ENCODE results near the gene UBAC2. TPM values are rescaled to one million over a fixed set of nuclear protein-coding genes. Genes with fewer than 3 reads are reported as not detected.

The UBAC2 gene
- total RNA-seq, 1 experiment from 2014 or later = 103 TPM

GRCh38 chr13:99276706-99277105 lies 76.1 kb downstream of the UBAC2 start:
- no peak overlapping the region for H3K27ac Mint-ChIP-seq (ENCODE audit: unreplicated experiment)
- H3K4me3 Mint-ChIP-seq (ENCODE audit: unreplicated experiment) = no peak overlapping the region
- H3K4me3 ChIP-seq (ENCODE audit: low read depth, low read length) = no peak overlapping the region
- H3K4me1 Mint-ChIP-seq (ENCODE audit: low read depth, unreplicated experiment) = no peaks in the 10 kb centered on the region
- no peaks in the 10 kb centered on the region for H3K4me1 ChIP-seq
- H3K36me3 ChIP-seq (ENCODE audit: control insufficient read depth, insufficient read depth, low read length) = no peaks in the 10 kb centered on the region; the same call in 1 of the 2 replicates
- H3K27me3 Mint-ChIP-seq (ENCODE audit: insufficient read depth, unreplicated experiment) = no peaks in the 10 kb centered on the region
- POLR2A ChIA-PET = no interaction called here
- intact Hi-C loops (cut with micrococcal nuclease; ENCODE audit: unreplicated experiment) = no loop called here
- no peaks in the 10 kb centered on the region for H3K27me3 ChIP-seq (replicated peaks; ENCODE audit: control insufficient read depth, insufficient read depth, low read length)
- H3K36me3 Mint-ChIP-seq (ENCODE audit: insufficient read depth, unreplicated experiment) = peaks cover 10% of the 10 kb centered on the region
- no peak for TF ChIP-seq CTCF (IDR thresholded peaks at IDR 0.05; ENCODE audit: insufficient read depth in 1 of 2, low read depth in 1 of 2, low read length in 1 of 2, severe bottlenecking in 1 of 2, unreplicated experiment in 1 of 2)
- no TSS peak for BruUV-seq (replicated peaks)
- CTCF ChIA-PET = no interaction called here
- DNase-seq = no peak
- H3K9me3 ChIP-seq = no peaks in the 10 kb centered on the region
- H3K9me3 Mint-ChIP-seq (ENCODE audit: unreplicated experiment) = no peaks in the 10 kb centered on the region

- ChIA-PET CTCF (no interaction called here), POLR2A (no interaction called here)
- Histone ChIP-seq H3K27me3 (replicated peaks; ENCODE audit: control insufficient read depth, insufficient read depth, low read length) (no peaks in the 10 kb centered on the region), H3K9me3 (no peaks in the 10 kb centered on the region), H3K4me1 (no peaks in the 10 kb centered on the region), H3K36me3 (ENCODE audit: control insufficient read depth, insufficient read depth, low read length) (no peaks in the 10 kb centered on the region; the same call in 1 of the 2 replicates), H3K4me3 (ENCODE audit: low read depth, low read length) (no peak overlapping the region)
- peaks cover 10% of the 10 kb centered on the region for H3K36me3 Mint-ChIP-seq (ENCODE audit: insufficient read depth, unreplicated experiment)
- no peaks in the 10 kb centered on the region for H3K9me3 Mint-ChIP-seq (ENCODE audit: unreplicated experiment)
- intact Hi-C loops (cut with micrococcal nuclease; ENCODE audit: unreplicated experiment) = no loop called here
- BruUV-seq (replicated peaks) = no TSS peak
- DNase-seq = no peak
- TF ChIP-seq CTCF (IDR thresholded peaks at IDR 0.05; ENCODE audit: insufficient read depth in 1 of 2, low read depth in 1 of 2, low read length in 1 of 2, severe bottlenecking in 1 of 2, unreplicated experiment in 1 of 2) = no peak
- no peaks in the 10 kb centered on the region for H3K4me1 Mint-ChIP-seq (ENCODE audit: low read depth, unreplicated experiment)
- no peaks in the 10 kb centered on the region for H3K27me3 Mint-ChIP-seq (ENCODE audit: insufficient read depth, unreplicated experiment)
- no peak overlapping the region for H3K27ac Mint-ChIP-seq (ENCODE audit: unreplicated experiment)
- no peak overlapping the region for H3K4me3 Mint-ChIP-seq (ENCODE audit: unreplicated experiment)
Measured at GRCh38 chr13:99277629-99278028, 77.0 kb downstream of the UBAC2 start.

GRCh38 chr13:99278200-99278599 lies 77.5 kb downstream of the UBAC2 start:
- no TSS peak for BruUV-seq (replicated peaks)
- POLR2A ChIA-PET = no interaction called here
- no peak for DNase-seq

More at GRCh38 chr13:99278200-99278599, 77.5 kb downstream of the UBAC2 start:
- CTCF ChIA-PET = no interaction called here
- H3K4me1 Mint-ChIP-seq (ENCODE audit: low read depth, unreplicated experiment) = no peaks in the 10 kb centered on the region
- H3K27ac Mint-ChIP-seq (ENCODE audit: unreplicated experiment) = no peak overlapping the region
- TF ChIP-seq CTCF (IDR thresholded peaks at IDR 0.05; ENCODE audit: insufficient read depth in 1 of 2, low read depth in 1 of 2, low read length in 1 of 2, severe bottlenecking in 1 of 2, unreplicated experiment in 1 of 2) = no peak
- H3K4me3 Mint-ChIP-seq (ENCODE audit: unreplicated experiment) = no peak overlapping the region
- peaks cover 10% of the 10 kb centered on the region for H3K36me3 Mint-ChIP-seq (ENCODE audit: insufficient read depth, unreplicated experiment)
- intact Hi-C loops (cut with micrococcal nuclease; ENCODE audit: unreplicated experiment) = no loop called here
- Histone ChIP-seq H3K36me3 (ENCODE audit: control insufficient read depth, insufficient read depth, low read length) (no peaks in the 10 kb centered on the region; the same call in 1 of the 2 replicates), H3K27me3 (replicated peaks; ENCODE audit: control insufficient read depth, insufficient read depth, low read length) (no peaks in the 10 kb centered on the region), H3K4me3 (ENCODE audit: low read depth, low read length) (no peak overlapping the region), H3K4me1 (no peaks in the 10 kb centered on the region), H3K9me3 (no peaks in the 10 kb centered on the region)
- no peaks in the 10 kb centered on the region for H3K27me3 Mint-ChIP-seq (ENCODE audit: insufficient read depth, unreplicated experiment)
- no peaks in the 10 kb centered on the region for H3K9me3 Mint-ChIP-seq (ENCODE audit: unreplicated experiment)
